Thymus (tissue), 11 donors: ENCODE measurements around the gene HES2. TPM values are rescaled to one million over a fixed set of nuclear protein-coding genes. Genes with fewer than 3 reads are reported as not detected.
"Not testable (repeated sequence)": the region's sequence is repeated elsewhere in the genome, so short reads cannot be mapped to it uniquely, and the experiment has no call there.

Experiments
- DNase-seq, 9 donors: peaks; one replicate each; pipeline ENCODE4 v3.0.0-alpha.2; 2013; ENCODE audit warnings: low spot score in 9 of 9, low read depth in 6 of 9, missing footprints in 1 of 9
- H3K27ac ChIP-seq, 2 donors: one replicate each; pipeline ENCODE4 v1.5.1; 2013; ENCODE audit warnings: control low read depth in 1 of 2, low read depth in 1 of 2, low read length in 1 of 2, mild to moderate bottlenecking in 1 of 2, moderate library complexity in 1 of 2
- H3K27me3 ChIP-seq, 2 donors: one replicate each; pipeline ENCODE4 v1.5.1; 2013; ENCODE audit warnings: low read length in 1 of 2; ENCODE audit not compliant: control insufficient read depth in 2 of 2, insufficient read depth in 1 of 2
- H3K36me3 ChIP-seq, 2 donors: one replicate each; pipeline ENCODE4 v1.5.1; 2013; ENCODE audit warnings: low read length in 1 of 2, mild to moderate bottlenecking in 1 of 2, moderate library complexity in 1 of 2; ENCODE audit not compliant: control insufficient read depth in 2 of 2, insufficient read depth in 2 of 2
- H3K4me1 ChIP-seq, 2 donors: one replicate each; pipeline ENCODE4 v1.5.1; 2013; ENCODE audit warnings: low read length in 2 of 2; ENCODE audit not compliant: control insufficient read depth in 2 of 2, insufficient read depth in 2 of 2
- H3K4me3 ChIP-seq, 2 donors: one replicate each; pipeline ENCODE4 v1.5.1; 2013; ENCODE audit warnings: low read length in 2 of 2, control low read depth in 1 of 2, mild to moderate bottlenecking in 1 of 2
- H3K9me3 ChIP-seq, 2 donors: one replicate each; pipeline ENCODE4 v1.5.1; 2013; ENCODE audit warnings: low read length in 1 of 2, mild to moderate bottlenecking in 1 of 2; ENCODE audit not compliant: control insufficient read depth in 2 of 2, insufficient read depth in 1 of 2
- WGBS: extraction: QIAGEN DNeasy Blood & Tissue Kit; methylation state at CpG from one replicate; pipeline ENCODE4 v1.1.7; 2013; 5-methylcytosine and 5-hydroxymethylcytosine counted together
- polyA plus RNA-seq: library from polyadenylated mRNA; stranded (reverse); fragments of 200-250 nt; gene quantifications from one replicate; pipeline ENCODE4 v1.2.3, GENCODE V29; 2013
- total RNA-seq: library from RNA; stranded (reverse); fragments of 120-200 nt; gene quantifications from one replicate; pipeline ENCODE4 v1.2.4, GENCODE V29; 2013
- donor health status: healthy.

The HES2 gene
- total and polyA plus RNA-seq, 2 donors: 0.24 to 2.2 TPM

DNA sequence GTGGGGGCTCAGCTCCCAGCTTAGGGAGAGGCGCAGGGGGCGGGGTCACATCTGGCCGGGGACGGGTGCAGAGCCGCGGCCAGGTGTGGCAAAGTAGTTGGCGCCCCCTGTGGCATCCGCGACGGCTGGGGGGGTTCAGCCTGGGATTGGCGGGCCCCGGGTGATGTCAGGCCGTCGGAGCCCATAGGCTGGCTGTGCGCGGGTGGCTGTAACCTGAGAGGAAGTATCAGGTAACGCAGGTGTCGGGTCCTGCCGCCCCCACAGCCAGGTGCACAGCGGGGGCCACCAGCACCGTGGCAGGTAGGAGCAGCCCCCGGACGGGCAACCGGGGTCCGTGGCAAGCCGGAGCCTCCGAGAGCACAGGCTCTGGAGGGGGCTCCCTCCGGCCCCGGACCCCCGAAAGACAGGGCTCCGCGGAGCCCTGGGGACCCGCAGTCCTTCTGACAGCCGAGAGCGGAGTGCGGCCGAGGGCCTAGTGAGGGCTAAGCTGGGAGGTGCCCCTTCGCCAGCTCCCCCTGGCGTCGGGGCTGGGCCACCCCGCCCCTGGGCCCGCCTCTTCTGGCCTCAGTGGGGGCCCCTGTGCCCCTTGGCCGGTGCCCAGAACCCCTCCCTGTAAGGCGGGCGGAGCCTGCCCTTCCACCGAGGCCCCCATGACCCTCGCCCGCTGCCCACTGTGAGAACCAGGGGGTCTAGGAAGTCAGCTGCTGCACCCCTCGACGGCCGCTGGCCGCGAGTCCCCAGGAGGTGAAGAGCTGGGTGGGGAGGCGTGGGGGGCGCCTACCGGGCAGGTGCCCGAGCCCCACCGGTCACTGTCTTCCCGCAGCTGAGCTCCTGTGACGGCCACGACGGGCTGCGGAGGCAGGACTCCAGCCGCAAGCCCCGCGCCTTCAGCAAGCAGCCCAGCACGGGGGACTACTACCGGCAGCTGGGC lies 28.4 kb upstream of the HES2 start:
- H3K36me3 ChIP-seq: no peaks in the 10 kb centered on the region
- peaks cover 63 to 97% of the 10 kb centered on the region in 2 donors for H3K27me3 ChIP-seq
- no peaks in the 10 kb centered on the region for H3K9me3 ChIP-seq
- peaks cover 0 to 3% of the 10 kb centered on the region in 2 donors for H3K4me1 ChIP-seq
- WGBS: 4% methylated on average over 68 of the region's 68 CpGs
- no peak overlapping the region for H3K27ac ChIP-seq
- DNase-seq: no peak
- H3K4me3 ChIP-seq: no peak overlapping the region

DNA sequence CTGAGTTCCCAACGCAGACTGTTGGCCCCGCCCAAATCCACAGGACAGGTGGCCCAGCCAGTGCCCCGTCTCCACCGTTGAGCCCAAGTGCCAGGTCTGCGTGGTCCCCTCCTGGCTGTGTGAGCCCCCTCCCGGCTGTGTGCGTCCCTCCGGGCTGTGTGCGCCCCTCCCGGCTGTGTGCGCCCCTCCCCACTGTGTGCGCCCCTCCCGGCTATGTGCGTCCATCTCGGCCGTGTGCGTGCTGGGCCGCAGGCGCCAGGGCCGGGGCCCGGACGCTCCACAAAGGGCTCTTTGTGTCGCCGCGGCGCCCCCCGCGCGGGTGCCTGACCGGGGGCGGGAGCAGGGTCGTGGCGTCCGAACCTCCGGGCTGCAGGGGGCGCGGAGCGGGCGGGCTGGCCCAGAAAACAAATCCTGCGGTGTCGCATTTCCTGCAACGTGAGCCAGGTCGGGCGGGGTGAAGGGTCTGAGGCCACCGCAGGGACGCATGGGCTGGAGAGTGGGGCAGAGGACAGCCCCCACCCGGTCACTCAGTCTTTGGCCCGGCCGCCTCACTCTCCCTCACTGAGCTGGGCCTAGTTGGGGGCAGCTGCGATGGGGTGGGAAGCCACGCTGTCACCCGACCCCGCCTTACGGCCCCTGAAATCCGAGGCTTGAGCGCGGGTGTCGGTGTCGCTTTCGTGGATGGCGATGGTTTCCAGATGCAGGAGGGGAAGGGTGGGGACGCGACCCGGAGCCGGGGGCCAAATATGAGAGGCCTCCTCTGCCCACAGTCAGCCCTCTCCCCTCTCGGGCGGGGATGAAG lies 27.5 kb upstream of the HES2 start:
- Histone ChIP-seq H3K27me3 (peaks cover 58 to 89% of the 10 kb centered on the region in 2 donors), H3K36me3 (no peaks in the 10 kb centered on the region), H3K4me1 (peaks cover 0 to 3% of the 10 kb centered on the region in 2 donors), H3K4me3 (no peak overlapping the region), H3K27ac (no peak overlapping the region), H3K9me3 (no peaks in the 10 kb centered on the region)
- no peak for DNase-seq
- WGBS: 3% methylated on average over 67 of the region's 67 CpGs

- Histone ChIP-seq H3K27me3 (peaks cover 62 to 88% of the 10 kb centered on the region in 2 donors), H3K4me1 (peaks cover 0 to 3% of the 10 kb centered on the region in 2 donors), H3K4me3 (no peak overlapping the region), H3K27ac (no peak overlapping the region), H3K9me3 (no peaks in the 10 kb centered on the region), H3K36me3 (no peaks in the 10 kb centered on the region)
- DNase-seq: no peak
- WGBS: 63% methylated on average over 4 of the region's 4 CpGs
Measured at GRCh38 chr1:6446665-6447015, 26.9 kb upstream of the HES2 start.

- H3K27ac ChIP-seq, H3K4me3 ChIP-seq, DNase-seq, H3K4me1 ChIP-seq, H3K36me3 ChIP-seq, H3K9me3 ChIP-seq: not testable (repeated sequence)
- 97% methylated on average over 4 of the region's 4 CpGs for WGBS
- peaks cover 61 to 88% of the 10 kb centered on the region in 2 donors for H3K27me3 ChIP-seq
Measured at GRCh38 chr1:6445929-6446328, 26.2 kb upstream of the HES2 start.

DNA sequence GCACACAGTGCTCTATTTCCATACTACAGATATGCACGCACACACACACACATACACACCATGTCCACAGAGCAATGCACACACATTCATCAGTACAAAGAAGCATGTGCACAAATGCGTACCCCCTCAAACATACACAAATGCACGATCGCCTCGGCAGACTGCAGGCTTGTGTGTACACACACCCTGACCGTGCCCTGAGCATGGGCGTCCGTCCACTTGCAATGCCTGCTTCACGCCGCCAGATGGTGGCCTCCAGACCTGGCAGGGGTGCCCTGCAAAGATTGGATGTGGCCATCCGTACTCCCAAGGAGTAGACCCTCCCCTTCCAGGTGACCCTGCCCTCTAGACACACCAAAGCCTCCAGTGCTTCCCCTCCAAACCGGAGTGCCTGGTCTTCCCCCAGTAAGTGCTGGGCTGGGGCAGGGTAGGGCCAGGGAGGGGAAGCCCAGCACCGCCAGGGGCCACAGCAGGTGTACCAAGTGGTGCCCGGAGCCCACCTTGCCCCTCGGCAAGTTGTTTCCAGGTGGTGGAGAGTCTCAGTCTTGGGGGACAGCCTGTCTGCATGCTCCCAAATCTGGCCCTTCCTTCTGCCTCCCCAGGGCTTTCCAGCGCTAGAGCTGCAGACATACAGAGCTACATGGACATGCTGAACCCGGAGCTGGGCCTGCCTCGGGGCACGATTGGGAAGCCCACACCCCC lies 25.5 kb upstream of the HES2 start:
- H3K9me3 ChIP-seq: no peaks in the 10 kb centered on the region
- peaks cover 62 to 87% of the 10 kb centered on the region in 2 donors for H3K27me3 ChIP-seq
- DNase-seq: no peak
- 57% methylated on average over 19 of the region's 19 CpGs for WGBS
- H3K4me3 ChIP-seq: no peak overlapping the region
- H3K36me3 ChIP-seq: no peaks in the 10 kb centered on the region
- peaks cover 0 to 3% of the 10 kb centered on the region in 2 donors for H3K4me1 ChIP-seq
- H3K27ac ChIP-seq: no peak overlapping the region

DNA sequence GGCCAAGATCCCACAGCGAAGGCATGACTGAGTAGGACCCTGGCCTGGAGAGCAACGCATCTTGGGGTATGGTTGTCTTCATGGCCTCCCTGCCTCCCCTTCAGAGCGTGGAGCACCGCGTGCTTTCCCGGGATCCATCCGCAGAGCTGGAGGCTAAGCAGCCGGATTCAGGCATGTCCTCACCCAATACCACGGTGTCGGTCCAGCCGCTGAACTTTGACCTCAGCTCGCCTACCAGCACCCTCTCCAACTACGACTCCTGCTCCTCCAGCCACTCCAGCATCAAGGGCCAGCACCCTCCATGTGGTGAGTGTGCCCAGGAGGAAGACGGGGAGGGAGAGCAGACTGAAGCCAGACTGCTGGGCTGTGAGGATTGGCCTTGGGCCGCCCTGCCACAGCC lies 24.7 kb upstream of the HES2 start:
- Histone ChIP-seq H3K4me1 (peaks cover 0 to 3% of the 10 kb centered on the region in 2 donors), H3K4me3 (no peak overlapping the region), H3K36me3 (no peaks in the 10 kb centered on the region), H3K27me3 (peaks cover 54 to 87% of the 10 kb centered on the region in 2 donors), H3K27ac (no peak overlapping the region), H3K9me3 (no peaks in the 10 kb centered on the region)
- no peak for DNase-seq
- WGBS: 96% methylated on average over 15 of the region's 15 CpGs

GRCh38 chr1:6443339-6444115 lies 23.8 kb upstream of the HES2 start:
- Histone ChIP-seq H3K27me3 (peaks cover 49 to 85% of the 10 kb centered on the region in 2 donors), H3K27ac (no peak overlapping the region), H3K4me1 (peaks cover 0 to 3% of the 10 kb centered on the region in 2 donors), H3K36me3 (no peaks in the 10 kb centered on the region), H3K9me3 (no peaks in the 10 kb centered on the region), H3K4me3 (no peak overlapping the region)
- DNase-seq: no peak
- 93% methylated on average over 21 of the region's 21 CpGs for WGBS

GRCh38 chr1:6441586-6441985 lies 21.9 kb upstream of the HES2 start:
- no peaks in the 10 kb centered on the region for H3K4me1 ChIP-seq
- peaks cover 32 to 80% of the 10 kb centered on the region in 2 donors for H3K27me3 ChIP-seq
- no peak for DNase-seq
- no peak overlapping the region for H3K27ac ChIP-seq
- H3K36me3 ChIP-seq: no peaks in the 10 kb centered on the region
- H3K9me3 ChIP-seq: no peaks in the 10 kb centered on the region
- WGBS: 79% methylated on average over 7 of the region's 7 CpGs
- H3K4me3 ChIP-seq: no peak overlapping the region
